Measurements from ENCODE around the gene DIAPH2.
A peak's percentile ranks its signal among the peaks of the same experiment; 100 is the strongest.

The DIAPH2 gene

GRCh38 chrX:97551821-97552220 lies 867.2 kb downstream of the DIAPH2 start:
- TF ChIP-seq, protein P1, sequence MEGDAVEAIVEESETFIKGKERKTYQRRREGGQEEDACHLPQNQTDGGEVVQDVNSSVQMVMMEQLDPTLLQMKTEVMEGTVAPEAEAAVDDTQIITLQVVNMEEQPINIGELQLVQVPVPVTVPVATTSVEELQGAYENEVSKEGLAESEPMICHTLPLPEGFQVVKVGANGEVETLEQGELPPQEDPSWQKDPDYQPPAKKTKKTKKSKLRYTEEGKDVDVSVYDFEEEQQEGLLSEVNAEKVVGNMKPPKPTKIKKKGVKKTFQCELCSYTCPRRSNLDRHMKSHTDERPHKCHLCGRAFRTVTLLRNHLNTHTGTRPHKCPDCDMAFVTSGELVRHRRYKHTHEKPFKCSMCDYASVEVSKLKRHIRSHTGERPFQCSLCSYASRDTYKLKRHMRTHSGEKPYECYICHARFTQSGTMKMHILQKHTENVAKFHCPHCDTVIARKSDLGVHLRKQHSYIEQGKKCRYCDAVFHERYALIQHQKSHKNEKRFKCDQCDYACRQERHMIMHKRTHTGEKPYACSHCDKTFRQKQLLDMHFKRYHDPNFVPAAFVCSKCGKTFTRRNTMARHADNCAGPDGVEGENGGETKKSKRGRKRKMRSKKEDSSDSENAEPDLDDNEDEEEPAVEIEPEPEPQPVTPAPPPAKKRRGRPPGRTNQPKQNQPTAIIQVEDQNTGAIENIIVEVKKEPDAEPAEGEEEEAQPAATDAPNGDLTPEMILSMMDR (IDR thresholded peaks at IDR 0.05; ENCODE audit: low read depth, low read length, missing control alignments) = no peak
- DNase-seq (ENCODE audit: extremely low read depth, low read depth) = no peak
- H3K4me3 ChIP-seq (replicated peaks; ENCODE audit: low read depth, low read length) = no peak overlapping the region

DNA sequence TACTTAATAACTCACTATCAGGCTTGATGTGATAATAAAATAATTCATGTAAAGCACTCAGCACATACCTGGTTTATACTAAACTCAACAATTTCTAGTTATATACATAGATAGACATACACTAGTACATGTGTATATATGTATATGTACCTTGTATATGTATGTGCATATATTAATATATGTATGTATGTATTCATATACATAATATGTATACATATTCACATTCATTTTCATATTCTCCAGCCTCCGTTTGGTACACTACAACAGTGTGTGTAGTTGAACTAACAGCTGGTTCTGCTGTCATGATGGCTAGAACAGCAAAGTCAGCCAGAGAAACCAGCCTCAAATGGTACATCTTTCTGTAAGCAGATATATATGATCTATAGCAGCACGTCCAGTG lies 869.2 kb downstream of the DIAPH2 start:
- H3K4me3 ChIP-seq (replicated peaks; ENCODE audit: low read depth, low read length) = no peak overlapping the region
- DNase-seq (ENCODE audit: extremely low read depth, low read depth) = no peak
- TF ChIP-seq, protein P1 (IDR thresholded peaks at IDR 0.05; ENCODE audit: low read depth, low read length, missing control alignments) = no peak

DNA sequence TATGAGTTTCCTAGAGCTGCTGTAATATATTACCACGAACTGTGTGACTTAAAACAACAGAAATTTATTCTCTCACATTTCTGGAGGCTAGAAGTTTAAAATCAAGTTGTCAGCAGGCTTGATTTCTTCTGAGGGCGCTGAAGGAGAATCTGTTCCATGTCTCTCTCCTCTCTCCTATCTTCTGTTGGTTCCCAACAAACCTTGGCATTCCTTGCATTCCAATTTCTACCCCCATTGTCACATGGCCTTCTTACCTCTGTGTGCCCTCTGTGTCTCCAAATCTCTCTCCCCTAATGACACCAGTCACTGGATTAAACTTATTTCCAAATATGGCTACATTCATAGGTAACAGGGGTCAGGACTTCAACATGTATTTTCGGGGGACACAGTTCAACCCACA lies 871.7 kb downstream of the DIAPH2 start:
- H3K4me3 ChIP-seq (replicated peaks; ENCODE audit: low read depth, low read length) = no peak overlapping the region
- TF ChIP-seq, protein P1 (IDR thresholded peaks at IDR 0.05; ENCODE audit: low read depth, low read length, missing control alignments) = no peak
- no peak for DNase-seq (ENCODE audit: extremely low read depth, low read depth)

GRCh38 chrX:97563531-97564133 lies 879.0 kb downstream of the DIAPH2 start:
- TF ChIP-seq, protein P1 (IDR thresholded peaks at IDR 0.05; ENCODE audit: low read depth, low read length, missing control alignments) = no peak

GRCh38 chrX:97564496-97564895 lies 879.9 kb downstream of the DIAPH2 start:
- no peak overlapping the region for H3K4me3 ChIP-seq (replicated peaks; ENCODE audit: low read depth, low read length)
- TF ChIP-seq, protein P1 (IDR thresholded peaks at IDR 0.05; ENCODE audit: low read depth, low read length, missing control alignments) = no peak

More at GRCh38 chrX:97563531-97564133, 879.0 kb downstream of the DIAPH2 start:
- DNase-seq (ENCODE audit: extremely low read depth, low read depth) = peak; percentile 1
- peak overlapping the region; percentile 12; the same call in 1 of the 2 replicates for H3K4me3 ChIP-seq (replicated peaks; ENCODE audit: low read depth, low read length)

DNA sequence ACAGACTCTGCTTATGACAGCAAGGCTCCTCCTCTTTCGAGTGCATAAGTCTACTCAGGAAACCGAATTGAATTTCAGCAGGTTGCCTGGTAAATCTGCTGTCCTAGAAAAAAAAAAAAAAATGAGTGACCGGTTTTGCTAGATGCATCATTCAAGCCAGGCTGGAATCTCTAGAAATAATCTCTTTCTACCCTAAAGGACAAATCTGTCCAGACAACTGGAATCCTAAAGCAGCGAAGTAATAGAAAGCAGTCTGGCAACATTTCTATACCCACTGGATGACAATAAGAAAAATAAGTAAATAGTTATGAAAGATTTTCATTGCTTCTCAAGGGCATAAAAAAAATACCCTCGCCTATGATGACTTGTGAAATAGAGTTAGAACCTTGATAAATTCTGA lies 902.5 kb downstream of the DIAPH2 start:
- TF ChIP-seq, protein P1 (IDR thresholded peaks at IDR 0.05; ENCODE audit: low read depth, low read length, missing control alignments) = no peak
- no peak for DNase-seq (ENCODE audit: extremely low read depth, low read depth)
- no peak overlapping the region for H3K4me3 ChIP-seq (replicated peaks; ENCODE audit: low read depth, low read length)

More at GRCh38 chrX:97564496-97564895, 879.9 kb downstream of the DIAPH2 start:
- no peak for DNase-seq (ENCODE audit: extremely low read depth, low read depth)

Data from HFF-Myc (cell line).